ENCODE results near the gene COX7B.

Gene COX7B

DNA sequence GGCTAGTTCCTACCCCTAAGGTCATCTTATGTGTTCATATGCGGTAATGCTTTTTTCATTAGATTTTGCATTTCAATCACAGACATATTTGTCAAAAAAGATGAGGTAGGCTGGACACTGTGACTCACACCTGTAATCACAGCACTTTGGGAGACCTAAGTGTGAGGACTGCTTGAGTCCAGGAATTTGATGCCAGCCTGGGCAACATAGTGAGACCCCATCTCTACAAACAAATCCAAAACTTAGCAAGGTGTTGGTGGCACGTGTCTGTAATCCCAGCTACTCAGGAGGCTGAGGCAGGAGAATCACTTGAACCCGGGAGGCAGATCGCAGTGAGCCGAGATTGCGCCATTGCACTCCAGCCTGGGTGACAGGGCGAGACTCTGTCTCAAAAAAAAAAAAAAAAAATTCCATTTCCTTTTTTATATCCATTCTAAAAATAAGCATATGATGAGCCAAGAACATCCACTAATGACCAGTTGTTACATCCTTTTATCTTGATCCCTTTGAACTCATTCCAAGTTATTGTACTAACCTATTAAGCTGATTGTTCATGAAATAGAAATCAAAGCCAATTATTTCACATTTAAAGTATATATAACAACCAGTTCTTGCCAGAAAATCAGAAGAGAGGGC is 46.8 kb downstream of the COX7B start:
- no peak for DNase-seq (ENCODE audit: low spot score)

DNA sequence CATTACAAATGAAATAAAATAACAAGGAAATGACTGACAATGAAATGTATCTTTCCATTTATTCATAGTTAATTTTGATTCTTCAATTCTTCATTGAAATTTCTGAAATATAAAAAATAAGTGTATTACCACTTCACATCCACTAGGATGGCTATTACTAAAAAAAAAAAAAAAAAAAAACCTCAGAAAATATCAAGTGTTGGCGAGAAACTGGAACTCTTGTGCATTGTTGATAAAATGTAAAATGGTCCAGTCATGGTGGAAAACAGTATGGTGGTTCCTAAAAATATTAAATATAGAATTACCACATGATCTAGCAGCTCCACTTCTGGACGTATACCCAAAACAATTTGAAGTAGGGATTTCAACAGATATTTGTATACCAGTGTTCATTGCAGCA is 47.3 kb downstream of the COX7B start:
- DNase-seq (ENCODE audit: low spot score): no peak

DNA sequence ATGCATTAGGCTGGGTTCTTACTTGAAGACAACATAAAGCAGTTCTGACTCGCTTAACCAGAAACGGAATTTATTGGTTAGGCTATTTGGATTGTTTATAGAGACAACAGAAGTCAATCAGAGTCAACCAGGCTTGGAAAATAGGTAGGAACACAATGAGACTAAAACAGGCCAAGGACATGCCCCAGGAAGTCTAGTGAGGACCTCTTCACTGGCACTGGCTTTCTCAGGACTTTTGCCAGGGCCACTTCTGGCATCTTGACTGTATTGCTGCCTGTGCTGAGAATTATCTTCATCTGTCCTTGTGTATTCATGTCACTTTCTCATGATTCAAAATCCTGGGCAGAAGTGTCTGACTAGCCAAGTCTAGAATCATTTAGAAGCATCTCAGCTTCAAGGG is 50.6 kb downstream of the COX7B start:
- DNase-seq (ENCODE audit: low spot score): no peak

DNA sequence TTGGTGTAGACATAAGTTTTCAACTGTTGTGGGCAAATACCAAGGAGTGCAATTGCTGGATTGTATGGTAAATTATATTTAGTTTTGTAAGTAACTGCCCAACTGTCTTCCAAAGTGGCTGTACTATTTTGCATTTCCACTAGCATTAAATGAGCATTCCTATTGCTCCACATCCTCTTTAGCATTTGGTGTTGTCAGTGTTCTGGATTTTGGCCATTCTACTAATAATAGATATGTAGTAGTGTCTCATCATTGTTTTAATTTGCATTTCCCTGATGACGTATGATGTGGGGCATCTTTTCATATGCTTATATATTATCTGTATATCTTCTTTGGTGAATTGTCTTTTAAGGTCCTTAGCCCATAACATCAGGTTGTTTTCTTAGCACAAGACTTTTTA is 52.9 kb downstream of the COX7B start:
- DNase-seq (ENCODE audit: low spot score): no peak

DNA sequence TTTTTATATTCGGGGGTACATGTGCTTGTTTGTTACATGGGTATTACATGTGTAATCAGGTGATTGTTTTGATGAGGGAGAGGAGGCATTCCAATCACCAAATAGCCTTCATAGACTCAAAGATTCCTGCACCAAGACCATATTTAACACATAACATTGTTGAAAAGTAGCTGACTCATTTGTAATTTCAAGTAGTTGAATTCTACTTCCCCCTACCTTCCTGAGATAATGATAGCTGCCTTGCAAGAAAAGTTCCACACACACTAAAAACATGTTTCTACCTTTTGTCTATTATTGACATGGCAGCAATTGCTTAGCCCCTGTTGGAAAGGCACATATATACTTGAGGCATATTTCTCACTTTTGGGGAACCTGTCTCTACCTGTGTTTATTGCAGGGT is 54.0 kb downstream of the COX7B start:
- no peak for DNase-seq (ENCODE audit: low spot score)

DNA sequence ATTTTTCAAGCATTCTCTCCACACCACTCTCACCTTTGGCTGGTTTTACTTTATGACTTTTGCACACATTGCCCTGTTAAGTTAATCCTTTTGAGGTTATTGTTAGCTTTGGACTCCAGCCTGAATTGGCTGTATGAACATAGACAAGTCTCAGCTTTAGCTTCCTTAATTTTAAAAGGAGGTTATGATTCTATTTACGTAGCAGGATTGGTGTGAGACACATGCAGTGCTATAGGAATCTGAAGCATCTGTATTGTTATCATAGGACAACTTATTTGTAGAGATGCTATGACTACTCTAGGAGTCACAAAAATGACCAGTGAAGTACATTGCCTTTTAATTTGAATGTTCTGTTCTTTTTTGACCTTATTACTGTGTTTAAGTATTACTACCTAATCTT is 54.4 kb downstream of the COX7B start:
- DNase-seq (ENCODE audit: low spot score): no peak

Data from CD4-positive, alpha-beta T cell treated with Interleukin-15 for 4 hours (primary cell).